Panc1 (cell line): ENCODE measurements around the gene HDGFL1. TPM values are rescaled to one million over a fixed set of nuclear protein-coding genes. Genes with fewer than 3 reads are reported as not detected.

Source experiments
- ATAC-seq: fragments of 200-7000 bp; cut with Tn5 transposase; 2 replicates; pipeline ENCODE4 v1.9.1; 2020; ENCODE audit warnings: mild to moderate bottlenecking, moderate library complexity
- BruUV-seq: library from RNA; stranded (reverse); fragments of 400-500 nt; replicated peaks from 2 replicates; lab custom pipeline; 2021; lab: Mats Ljungman, UMichigan
- CTCF ChIA-PET: fragments of 300-600 bp; sonication (Branson Sonifier 250); formaldehyde crosslinking; loops from one replicate; lab custom pipeline; 2022; ENCODE audit warnings: antibody characterized with exemption; lab: Charles Lee
- POLR2A ChIA-PET: fragments of 300-600 bp; sonication (Branson Sonifier 250); formaldehyde crosslinking; loops from one replicate; lab custom pipeline; 2022; ENCODE audit warnings: antibody characterized with exemption; lab: Charles Lee
- DNase-seq: peaks from one replicate; pipeline ENCODE4 v3.0.0-alpha.2; 2010; ENCODE audit warnings: low read depth, low spot score
- H3K27ac ChIP-seq: 2 replicates; pipeline ENCODE4 v1.5.1; 2011; ENCODE audit warnings: mild to moderate bottlenecking, low read length, inconsistent platforms
- H3K27me3 ChIP-seq: fragments of 200-500 bp; sonication (Bioruptor generic); 2 replicates; pipeline ENCODE4 v1.6.0; 2014; ENCODE audit warnings: low read length, inconsistent platforms; ENCODE audit not compliant: control insufficient read depth, insufficient read depth
- H3K36me3 ChIP-seq: fragments of 200-500 bp; sonication (Bioruptor generic); 2 replicates; pipeline ENCODE4 v1.5.1; 2014; ENCODE audit warnings: inconsistent platforms, mild to moderate bottlenecking, low read length, moderate library complexity; ENCODE audit not compliant: control insufficient read depth, insufficient read depth
- H3K4me1 ChIP-seq: 2 replicates; pipeline ENCODE4 v1.5.1; 2011; ENCODE audit warnings: inconsistent platforms, mild to moderate bottlenecking, low read length, moderate library complexity; ENCODE audit not compliant: control insufficient read depth, insufficient read depth
- H3K4me3 ChIP-seq, 2 experiments: 2 replicates each; pipeline ENCODE4 v1.5.1; 2011 to 2012; ENCODE audit warnings: low read depth in 2 of 2, low read length in 2 of 2, mild to moderate bottlenecking in 2 of 2, inconsistent platforms in 1 of 2, moderate library complexity in 1 of 2
- H3K9me3 ChIP-seq: fragments of 200-500 bp; sonication (Bioruptor generic); 2 replicates; pipeline ENCODE4 v1.5.1; 2014; ENCODE audit warnings: low read depth, mild to moderate bottlenecking, inconsistent platforms, low read length, moderate library complexity; ENCODE audit not compliant: control insufficient read depth, insufficient read depth
- CTCF ChIP-seq: fragments of 450-650 bp; IDR thresholded peaks from 2 replicates; pipeline ENCODE4 v1.5.1; 2017; ENCODE audit warnings: mild to moderate bottlenecking
- POLR2AphosphoS5 ChIP-seq: IDR thresholded peaks from 2 replicates; pipeline ENCODE4 v1.6.1; 2012; ENCODE audit warnings: mild to moderate bottlenecking, low read depth, low read length, moderate library complexity
- SIN3A ChIP-seq: IDR thresholded peaks from 2 replicates; pipeline ENCODE4 v1.6.1; 2012; ENCODE audit warnings: low read depth, mild to moderate bottlenecking, low read length, moderate library complexity, borderline replicate concordance; ENCODE audit not compliant: insufficient read depth
- TCF7L2 ChIP-seq: IDR thresholded peaks from 2 replicates; pipeline ENCODE4 v1.6.1; 2011; ENCODE audit warnings: mild to moderate bottlenecking, low read depth, low read length, inconsistent platforms
- in situ Hi-C: cut with HindIII; loops from 2 replicates; pipeline ENCODE4 v1.10.0; 2016; ENCODE audit warnings: low sequenced_read_pairs, low pct_unique_long_range_greater_than_20kb
- intact Hi-C: fragments of 100-400 bp; cut with micrococcal nuclease; formaldehyde crosslinking; loops from one replicate; pipeline ENCODE4 v1.10.0; 2022; ENCODE audit not compliant: unreplicated experiment
- total RNA-seq: library from RNA; stranded (reverse); gene quantifications from one replicate; pipeline ENCODE4 v1.2.1, GENCODE V29; 2021; ENCODE audit not compliant: unreplicated experiment
- TF ChIP-seq, protein P1 (sequence below), 2 experiments: IDR thresholded peaks; 2 replicates each; pipeline ENCODE4 v1.6.1; 2011 to 2012; ENCODE audit warnings: low read depth in 2 of 2, control low read depth in 1 of 2, low read length in 1 of 2, mild to moderate bottlenecking in 1 of 2, moderate library complexity in 1 of 2; ENCODE audit not compliant: insufficient read depth in 1 of 2

Gene HDGFL1
- total RNA-seq, 1 experiment from 2014 or later = not detected

GRCh38 chr6:22601984-22602383 lies 32.6 kb downstream of the HDGFL1 start:
- intact Hi-C loops (no loop called here), in situ Hi-C loops (no loop called here)
- DNase-seq = no peak
- BruUV-seq = no TSS peak
- Histone ChIP-seq H3K27me3 (no peaks in the 10 kb centered on the region), H3K36me3 (no peaks in the 10 kb centered on the region), H3K9me3 (no peaks in the 10 kb centered on the region), H3K4me1 (no peaks in the 10 kb centered on the region), H3K27ac (no peak overlapping the region), H3K4me3 (no peak overlapping the region)
- no peak for ATAC-seq
- ChIA-PET POLR2A (no interaction called here), CTCF (no interaction called here)
- TF ChIP-seq CTCF (no peak), POLR2AphosphoS5 (no peak), TCF7L2 (no peak), SIN3A (no peak)
- TF ChIP-seq, protein P1, sequence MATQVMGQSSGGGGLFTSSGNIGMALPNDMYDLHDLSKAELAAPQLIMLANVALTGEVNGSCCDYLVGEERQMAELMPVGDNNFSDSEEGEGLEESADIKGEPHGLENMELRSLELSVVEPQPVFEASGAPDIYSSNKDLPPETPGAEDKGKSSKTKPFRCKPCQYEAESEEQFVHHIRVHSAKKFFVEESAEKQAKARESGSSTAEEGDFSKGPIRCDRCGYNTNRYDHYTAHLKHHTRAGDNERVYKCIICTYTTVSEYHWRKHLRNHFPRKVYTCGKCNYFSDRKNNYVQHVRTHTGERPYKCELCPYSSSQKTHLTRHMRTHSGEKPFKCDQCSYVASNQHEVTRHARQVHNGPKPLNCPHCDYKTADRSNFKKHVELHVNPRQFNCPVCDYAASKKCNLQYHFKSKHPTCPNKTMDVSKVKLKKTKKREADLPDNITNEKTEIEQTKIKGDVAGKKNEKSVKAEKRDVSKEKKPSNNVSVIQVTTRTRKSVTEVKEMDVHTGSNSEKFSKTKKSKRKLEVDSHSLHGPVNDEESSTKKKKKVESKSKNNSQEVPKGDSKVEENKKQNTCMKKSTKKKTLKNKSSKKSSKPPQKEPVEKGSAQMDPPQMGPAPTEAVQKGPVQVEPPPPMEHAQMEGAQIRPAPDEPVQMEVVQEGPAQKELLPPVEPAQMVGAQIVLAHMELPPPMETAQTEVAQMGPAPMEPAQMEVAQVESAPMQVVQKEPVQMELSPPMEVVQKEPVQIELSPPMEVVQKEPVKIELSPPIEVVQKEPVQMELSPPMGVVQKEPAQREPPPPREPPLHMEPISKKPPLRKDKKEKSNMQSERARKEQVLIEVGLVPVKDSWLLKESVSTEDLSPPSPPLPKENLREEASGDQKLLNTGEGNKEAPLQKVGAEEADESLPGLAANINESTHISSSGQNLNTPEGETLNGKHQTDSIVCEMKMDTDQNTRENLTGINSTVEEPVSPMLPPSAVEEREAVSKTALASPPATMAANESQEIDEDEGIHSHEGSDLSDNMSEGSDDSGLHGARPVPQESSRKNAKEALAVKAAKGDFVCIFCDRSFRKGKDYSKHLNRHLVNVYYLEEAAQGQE (IDR thresholded peaks at IDR 0.05; ENCODE audit: insufficient read depth in 1 of 2, low read depth in 2 of 2, low read length in 1 of 2) = no peak

DNA sequence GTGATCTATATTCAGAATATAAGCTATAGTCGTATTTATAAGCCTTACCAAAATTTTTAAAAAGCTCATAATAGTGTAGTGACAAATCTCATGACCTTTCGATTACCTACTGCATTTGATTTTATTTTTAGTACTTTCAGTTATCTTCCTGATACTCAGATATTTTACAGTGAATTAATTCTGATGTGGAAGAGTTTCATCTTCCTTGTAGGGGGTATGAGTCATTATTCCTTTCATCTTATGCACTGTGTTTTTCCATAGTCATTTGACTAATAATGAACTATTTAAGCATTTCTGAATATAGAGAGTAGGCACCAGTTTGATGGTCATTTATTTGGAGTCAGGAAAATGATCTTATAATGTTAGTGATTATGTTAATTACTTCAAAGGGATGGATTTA lies 36.4 kb downstream of the HDGFL1 start:
- no peak overlapping the region for H3K4me3 ChIP-seq
- ChIA-PET POLR2A (no interaction called here), CTCF (no interaction called here)
- H3K9me3 ChIP-seq = no peaks in the 10 kb centered on the region
- no peak for TF ChIP-seq CTCF
- no peak overlapping the region for H3K27ac ChIP-seq
- BruUV-seq = no TSS peak
- ATAC-seq (no peak), DNase-seq (no peak)
- H3K36me3 ChIP-seq = no peaks in the 10 kb centered on the region
- no peaks in the 10 kb centered on the region for H3K27me3 ChIP-seq
- in situ Hi-C loops = no loop called here
- intact Hi-C loops = no loop called here
- no peaks in the 10 kb centered on the region for H3K4me1 ChIP-seq

DNA sequence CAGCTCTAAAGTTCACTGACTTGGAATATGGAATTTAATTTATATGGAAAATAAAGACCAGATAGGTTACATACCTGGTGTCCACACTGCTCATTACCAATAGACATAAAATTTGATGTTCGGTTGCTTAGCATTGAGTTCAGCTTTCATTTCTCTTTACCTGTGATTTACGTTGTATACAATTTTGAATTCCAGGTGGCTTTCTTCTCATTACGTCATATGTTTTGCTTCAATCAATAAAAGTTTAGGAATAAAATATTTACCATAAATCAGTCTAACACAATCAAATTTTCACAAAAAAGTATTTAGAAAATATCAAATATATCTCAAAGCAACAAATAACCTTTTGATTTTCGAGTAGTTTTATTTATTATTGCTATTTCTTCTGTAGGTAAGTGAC lies 40.8 kb downstream of the HDGFL1 start:
- intact Hi-C loops = no loop called here

More for the DNA sequence above, 40.8 kb downstream of the HDGFL1 start:
- Histone ChIP-seq H3K9me3 (no peaks in the 10 kb centered on the region), H3K27me3 (no peaks in the 10 kb centered on the region), H3K4me3 (no peak overlapping the region), H3K4me1 (no peaks in the 10 kb centered on the region), H3K27ac (no peak overlapping the region), H3K36me3 (no peaks in the 10 kb centered on the region)
- ChIA-PET CTCF (no interaction called here), POLR2A (no interaction called here)
- TF ChIP-seq POLR2AphosphoS5 = no peak
- no peak for TF ChIP-seq TCF7L2
- no peak for TF ChIP-seq SIN3A
- TF ChIP-seq CTCF = no peak
- TF ChIP-seq, protein P1 (IDR thresholded peaks at IDR 0.05; ENCODE audit: insufficient read depth in 1 of 2, low read depth in 2 of 2, low read length in 1 of 2) = no peak
- ATAC-seq (no peak), DNase-seq (no peak)
- BruUV-seq = no TSS peak
- in situ Hi-C loops = no loop called here
